Heart left ventricle (tissue), 16 donors: ENCODE measurements around the gene NKTR. TPM values are rescaled to one million over a fixed set of nuclear protein-coding genes. Genes with fewer than 3 reads are reported as not detected.

Source experiments
- ATAC-seq, 4 donors: fragments of 200-7000 bp; cut with Tn5 transposase; one replicate each; pipeline ENCODE4 v1.9.1; 2020 to 2022; ENCODE audit warnings: moderate library complexity in 4 of 4, mild to moderate bottlenecking in 3 of 4, moderate number of reproducible peaks in 1 of 4
- DNase-seq, 5 donors: peaks; one replicate each; pipeline ENCODE4 v3.0.0-alpha.2; 2020
- H3K27ac ChIP-seq, 12 donors: fragments of 200-600 bp; sonication (generic) in 4 of 12; one replicate each; pipeline versions ENCODE4 v1.5.0 to v1.8.0; 2016 to 2022; ENCODE audit warnings: mild to moderate bottlenecking in 2 of 12
- H3K27me3 ChIP-seq, 9 donors: fragments of 200-600 bp; sonication (generic) in 2 of 9; one replicate each; pipeline versions ENCODE4 v1.5.1 to v1.8.0; 2016 to 2022; ENCODE audit warnings: mild to moderate bottlenecking in 3 of 9
- H3K36me3 ChIP-seq, 9 donors: fragments of 200-600 bp; sonication (generic) in 2 of 9; one replicate each; pipeline versions ENCODE4 v1.5.0 to v1.8.0; 2018 to 2022; ENCODE audit warnings: mild to moderate bottlenecking in 2 of 9
- H3K4me1 ChIP-seq, 12 donors: fragments of 200-600 bp; sonication (generic) in 4 of 12; one replicate each; pipeline versions ENCODE4 v1.5.0 to v1.8.0; 2016 to 2022; ENCODE audit warnings: mild to moderate bottlenecking in 3 of 12
- H3K4me3 ChIP-seq, 12 donors: fragments of 200-600 bp; sonication (generic) in 4 of 12; one replicate each; pipeline versions ENCODE4 v1.5.0 to v1.8.0; 2017 to 2022; ENCODE audit warnings: mild to moderate bottlenecking in 9 of 12, moderate library complexity in 4 of 12
- H3K9me3 ChIP-seq, 12 donors: fragments of 200-600 bp; sonication (generic) in 4 of 12; one replicate each; pipeline versions ENCODE4 v1.5.0 to v1.8.0; 2016 to 2022; ENCODE audit warnings: mild to moderate bottlenecking in 1 of 12
- POLR2A ChIP-seq, 2 donors: fragments of 450-650 bp; IDR thresholded peaks; one replicate each; pipeline ENCODE4 v1.6.1; 2017; ENCODE audit warnings: antibody characterized with exemption in 2 of 2, mild to moderate bottlenecking in 2 of 2, moderate library complexity in 2 of 2
- WGBS, 4 donors: extraction: QIAGEN DNeasy Blood & Tissue Kit in 2 of 4; methylation state at CpG; one replicate each; pipeline versions ENCODE4 v1.1.5 to v1.1.7; 2013 to 2018; 5-methylcytosine and 5-hydroxymethylcytosine counted together
- intact Hi-C, 10 donors: fragments of 100-400 bp; cut with DNase I; formaldehyde crosslinking; loops; one replicate each; pipeline versions ENCODE4 v1.11.1 to v1.14.2; 2022
- polyA plus RNA-seq, 2 donors: library from polyadenylated mRNA; stranded (reverse); fragments of 200-250 nt; gene quantifications; one replicate each; pipeline ENCODE4 v1.2.3, GENCODE V29; 2013
- total RNA-seq, 9 donors: library from RNA; depleted of rRNA in 2 of 9; stranded (reverse); fragments of >200 nt in 2 of 9; fragmentation: NEBNext Ultra II Directional in 3 of 9; extraction: Animal tissue kit (Norgen Biotek cat#: 25700) in 3 of 9; gene quantifications; one replicate each; pipeline versions ENCODE4 v1.1.0 to v1.2.4, GENCODE V29; 2016 to 2023
- TF ChIP-seq, protein P1 (sequence below), 12 donors: fragments of 200-600 bp; sonication (generic) in 4 of 12; IDR thresholded peaks; one replicate each; pipeline versions ENCODE4 v1.5.0 to v1.8.0; 2018 to 2022; ENCODE audit warnings: antibody characterized with exemption in 12 of 12, mild to moderate bottlenecking in 5 of 12
- donor health status: ischemic (EF 13 %, LVEDD 7.1; RV severe dilation, severe dysfunction).
- donor health status: healthy with polysubstance abuse.
- donor health status: DM: no; HTN: yes; CAD: no.
- donor health status: DM: no; HTN: no; CAD: no.
- donor health status: ischemic (EF 25% LVEDD 6.9; RV normal size, moderate dysfunction).
- donor health status: ischemic (EF 25% LVEDD 5.7; RV mildly dilated, moderate dysfunction).
- donor health status: healthy.
- donor health status: DM: yes; HTN: yes; CAD: no.
- donor health status: ischemic (EF 35%, LVEDD 5.7; RV mildly dilated, moderate dysfunction).
- donor health status: nonischemic (EF 11% LVEDD 7.7; RV severe dilation, severe dysfunction).
- donor health status: DM: yes; HTN: yes; CAD: no.
- donor health status: PGD.
- donor health status: ischemic (EF 29% LVEDD 5.4; RV normal size, mild dysfunction).
- donor health status: nonischemic (EF 23%, LVEDD 6.1; RV moderate dilation, normal function).

The NKTR gene
- total and polyA plus RNA-seq, 11 donors: 10.7 to 40.6 (median 20.9) TPM

DNA sequence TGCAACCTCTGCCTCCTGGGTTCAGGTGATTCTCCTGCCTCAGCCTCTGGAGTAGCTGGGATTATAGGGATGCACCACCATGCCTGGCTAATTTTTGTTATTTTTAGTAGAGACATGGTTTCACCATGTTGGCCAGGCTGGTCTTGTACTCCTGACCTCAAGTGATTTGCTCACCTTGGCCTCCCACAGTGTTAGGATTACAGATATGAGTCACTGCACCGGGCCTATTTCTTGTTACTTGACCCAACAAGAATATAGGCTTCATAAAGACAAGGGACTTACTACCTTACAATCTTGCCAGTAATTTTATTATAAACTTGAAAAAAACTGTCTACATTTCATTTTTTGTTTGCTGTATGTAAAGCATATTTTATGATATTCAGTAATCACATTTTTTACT is 31.7 kb downstream of the NKTR start:
- DNase-seq (no peak), ATAC-seq (no peak)
- WGBS, 4 donors: 78 to 92% (median 85%) methylated on average over 1 of the region's 1 CpG
- Histone ChIP-seq H3K27me3 (no peaks in the 10 kb centered on the region), H3K4me1 (peaks cover 0 to 19% (median 1%) of the 10 kb centered on the region in 12 donors), H3K27ac (peak overlapping the region in 2 of 12 donors; percentile 23 to 63), H3K9me3 (no peaks in the 10 kb centered on the region), H3K4me3 (no peak overlapping the region), H3K36me3 (peaks cover 0 to 100% (median 85%) of the 10 kb centered on the region in 9 donors)
- TF ChIP-seq, protein P1, sequence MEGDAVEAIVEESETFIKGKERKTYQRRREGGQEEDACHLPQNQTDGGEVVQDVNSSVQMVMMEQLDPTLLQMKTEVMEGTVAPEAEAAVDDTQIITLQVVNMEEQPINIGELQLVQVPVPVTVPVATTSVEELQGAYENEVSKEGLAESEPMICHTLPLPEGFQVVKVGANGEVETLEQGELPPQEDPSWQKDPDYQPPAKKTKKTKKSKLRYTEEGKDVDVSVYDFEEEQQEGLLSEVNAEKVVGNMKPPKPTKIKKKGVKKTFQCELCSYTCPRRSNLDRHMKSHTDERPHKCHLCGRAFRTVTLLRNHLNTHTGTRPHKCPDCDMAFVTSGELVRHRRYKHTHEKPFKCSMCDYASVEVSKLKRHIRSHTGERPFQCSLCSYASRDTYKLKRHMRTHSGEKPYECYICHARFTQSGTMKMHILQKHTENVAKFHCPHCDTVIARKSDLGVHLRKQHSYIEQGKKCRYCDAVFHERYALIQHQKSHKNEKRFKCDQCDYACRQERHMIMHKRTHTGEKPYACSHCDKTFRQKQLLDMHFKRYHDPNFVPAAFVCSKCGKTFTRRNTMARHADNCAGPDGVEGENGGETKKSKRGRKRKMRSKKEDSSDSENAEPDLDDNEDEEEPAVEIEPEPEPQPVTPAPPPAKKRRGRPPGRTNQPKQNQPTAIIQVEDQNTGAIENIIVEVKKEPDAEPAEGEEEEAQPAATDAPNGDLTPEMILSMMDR (IDR thresholded peaks at IDR 0.05): no peak
- TF ChIP-seq POLR2A (IDR thresholded peaks at IDR 0.05): no peak
- intact Hi-C loops: no loop called here

DNA sequence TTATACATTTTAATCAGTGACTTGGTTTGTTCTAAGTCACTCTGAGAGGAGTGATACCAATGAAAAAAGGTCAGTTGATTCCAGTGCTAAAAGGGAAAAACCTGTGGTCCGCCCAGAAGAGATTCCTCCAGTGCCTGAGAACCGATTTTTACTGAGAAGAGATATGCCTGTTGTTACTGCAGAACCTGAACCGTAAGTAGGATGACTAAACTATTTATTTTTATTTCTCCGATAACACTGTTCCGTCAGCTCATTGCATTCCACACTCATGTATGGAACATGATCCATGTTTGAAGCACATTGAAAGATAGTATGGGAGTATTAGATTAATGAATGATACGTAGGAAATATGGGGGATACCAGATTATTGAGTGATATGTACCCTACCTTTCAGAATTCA is 33.1 kb downstream of the NKTR start:
- Histone ChIP-seq H3K36me3 (peaks cover 0 to 100% (median 97%) of the 10 kb centered on the region in 9 donors), H3K27ac (peak overlapping the region in 10 of 12 donors; percentile 1 to 67 (median 41)), H3K27me3 (no peaks in the 10 kb centered on the region), H3K9me3 (no peaks in the 10 kb centered on the region), H3K4me1 (peaks cover 0 to 24% (median 3%) of the 10 kb centered on the region in 12 donors), H3K4me3 (no peak overlapping the region)
- ATAC-seq (peak; percentile 54 to 70 (median 66)), DNase-seq (no peak)
- intact Hi-C loops: no loop called here
- 58 to 65% (median 60%) methylated on average over 6 of the region's 6 CpGs for WGBS, 4 donors
- TF ChIP-seq POLR2A (IDR thresholded peaks at IDR 0.05): no peak
- TF ChIP-seq, protein P1 (IDR thresholded peaks at IDR 0.05): no peak

DNA sequence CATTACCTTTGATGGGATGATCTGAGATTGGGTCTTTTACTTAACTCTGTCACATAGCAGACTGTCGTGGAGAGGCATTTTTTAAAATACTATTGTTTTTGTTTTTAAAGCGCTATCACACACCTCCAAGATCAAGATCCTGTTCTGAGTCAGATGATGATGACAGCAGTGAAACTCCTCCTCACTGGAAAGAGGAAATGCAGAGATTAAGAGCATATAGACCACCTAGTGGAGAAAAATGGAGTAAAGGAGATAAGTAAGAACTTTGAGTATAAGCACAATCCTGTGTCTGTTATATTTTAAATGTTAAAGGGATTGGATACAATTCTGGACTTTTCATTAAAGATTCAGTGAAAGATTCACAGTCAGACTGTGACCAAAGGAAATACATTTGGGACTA is 34.6 kb downstream of the NKTR start:
- DNase-seq: no peak
- no peak for ATAC-seq
- intact Hi-C loops: no loop called here
- peaks cover 0 to 100% (median 100%) of the 10 kb centered on the region in 9 donors for H3K36me3 ChIP-seq
- no peaks in the 10 kb centered on the region for H3K9me3 ChIP-seq
- H3K4me3 ChIP-seq: no peak overlapping the region
- H3K27me3 ChIP-seq: no peaks in the 10 kb centered on the region
- no peak for TF ChIP-seq POLR2A (IDR thresholded peaks at IDR 0.05)
- TF ChIP-seq, protein P1 (IDR thresholded peaks at IDR 0.05): no peak
- H3K4me1 ChIP-seq: peaks cover 0 to 39% (median 11%) of the 10 kb centered on the region in 12 donors
- 67 to 83% (median 72%) methylated on average over 2 of the region's 2 CpGs for WGBS, 4 donors
- peak overlapping the region in 2 of 12 donors; percentile 11 to 63 for H3K27ac ChIP-seq

DNA sequence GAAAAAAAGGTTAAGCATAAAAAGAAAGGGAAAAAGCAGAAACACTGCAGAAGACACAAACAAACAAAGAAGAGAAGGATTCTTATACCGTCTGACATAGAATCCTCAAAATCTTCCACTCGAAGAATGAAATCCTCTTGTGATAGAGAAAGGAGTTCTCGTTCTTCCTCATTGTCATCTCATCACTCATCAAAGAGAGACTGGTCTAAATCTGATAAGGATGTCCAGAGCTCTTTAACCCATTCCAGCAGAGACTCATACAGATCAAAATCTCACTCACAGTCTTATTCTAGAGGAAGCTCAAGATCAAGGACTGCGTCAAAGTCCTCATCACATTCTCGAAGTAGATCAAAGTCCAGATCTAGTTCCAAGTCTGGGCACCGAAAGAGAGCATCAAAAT is 36.5 kb downstream of the NKTR start:
- intact Hi-C loops: no loop called here
- DNase-seq: no peak
- 86 to 89% (median 87%) methylated on average over 6 of the region's 6 CpGs for WGBS, 4 donors
- Histone ChIP-seq H3K4me1 (peaks cover 0 to 47% (median 10%) of the 10 kb centered on the region in 12 donors), H3K36me3 (peaks cover 0 to 100% (median 98%) of the 10 kb centered on the region in 9 donors), H3K27me3 (no peaks in the 10 kb centered on the region), H3K4me3 (no peak overlapping the region), H3K9me3 (no peaks in the 10 kb centered on the region), H3K27ac (peak overlapping the region in 1 of 12 donors; percentile 2)
- ATAC-seq: no peak
- TF ChIP-seq, protein P1 (IDR thresholded peaks at IDR 0.05): no peak
- no peak for TF ChIP-seq POLR2A (IDR thresholded peaks at IDR 0.05)
